RWPE1 (cell line): Measurements from ENCODE around the gene PRAMEF9.

ENCODE experiments used
- CTCF ChIA-PET: fragments of 350-600 bp; sonication (Branson Sonifier 250); formaldehyde crosslinking; extraction: SDS; loops from one replicate; lab custom pipeline; 2021; lab: Yijun Ruan, JAX
- POLR2A ChIA-PET: fragments of 400-600 bp; formaldehyde crosslinking; extraction: SDS; loops from one replicate; lab custom pipeline; 2020; ENCODE audit warnings: antibody characterized with exemption; ENCODE audit not compliant: low non-redundant PET; lab: Yijun Ruan, JAX
- DNase-seq: peaks from one replicate; pipeline ENCODE4 v3.0.0; 2012; ENCODE audit warnings: low spot score
- H3K27ac ChIP-seq: fragments of 450-650 bp; 2 replicates; pipeline ENCODE4 v1.5.1; 2017
- TF ChIP-seq, protein P1 (sequence below): fragments of 450-650 bp; conservative IDR thresholded peaks from 2 replicates; pipeline ENCODE4 v1.5.1; 2017; ENCODE audit warnings: low read depth, mild to moderate bottlenecking

The PRAMEF9 gene

DNA sequence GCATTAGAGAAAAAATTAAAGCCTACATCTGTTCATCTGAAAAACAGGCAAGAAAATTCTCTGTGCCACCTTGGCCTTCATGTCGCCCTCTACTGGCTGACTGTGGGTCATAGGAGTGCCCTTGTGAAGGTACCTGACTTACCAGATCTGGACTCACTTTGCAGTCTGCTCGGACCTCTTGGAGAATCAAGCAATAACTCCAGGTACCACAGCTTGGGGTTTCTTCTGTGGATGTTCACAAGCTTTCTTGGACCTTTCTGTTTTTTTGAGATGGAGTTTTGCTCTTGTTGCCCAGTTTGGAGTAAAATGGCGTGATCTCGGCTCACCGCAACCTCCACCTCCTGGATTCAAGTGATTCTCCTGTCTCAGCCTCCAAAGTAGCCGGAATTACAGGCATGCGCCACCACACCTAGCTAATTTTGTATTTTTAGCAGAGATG is 56.7 kb downstream of the PRAMEF9 start:
- POLR2A ChIA-PET = no interaction called here

More for the DNA sequence above, 56.7 kb downstream of the PRAMEF9 start:
- CTCF ChIA-PET = no interaction called here
- no peak for DNase-seq
- no peak overlapping the region for H3K27ac ChIP-seq
- TF ChIP-seq, protein P1, sequence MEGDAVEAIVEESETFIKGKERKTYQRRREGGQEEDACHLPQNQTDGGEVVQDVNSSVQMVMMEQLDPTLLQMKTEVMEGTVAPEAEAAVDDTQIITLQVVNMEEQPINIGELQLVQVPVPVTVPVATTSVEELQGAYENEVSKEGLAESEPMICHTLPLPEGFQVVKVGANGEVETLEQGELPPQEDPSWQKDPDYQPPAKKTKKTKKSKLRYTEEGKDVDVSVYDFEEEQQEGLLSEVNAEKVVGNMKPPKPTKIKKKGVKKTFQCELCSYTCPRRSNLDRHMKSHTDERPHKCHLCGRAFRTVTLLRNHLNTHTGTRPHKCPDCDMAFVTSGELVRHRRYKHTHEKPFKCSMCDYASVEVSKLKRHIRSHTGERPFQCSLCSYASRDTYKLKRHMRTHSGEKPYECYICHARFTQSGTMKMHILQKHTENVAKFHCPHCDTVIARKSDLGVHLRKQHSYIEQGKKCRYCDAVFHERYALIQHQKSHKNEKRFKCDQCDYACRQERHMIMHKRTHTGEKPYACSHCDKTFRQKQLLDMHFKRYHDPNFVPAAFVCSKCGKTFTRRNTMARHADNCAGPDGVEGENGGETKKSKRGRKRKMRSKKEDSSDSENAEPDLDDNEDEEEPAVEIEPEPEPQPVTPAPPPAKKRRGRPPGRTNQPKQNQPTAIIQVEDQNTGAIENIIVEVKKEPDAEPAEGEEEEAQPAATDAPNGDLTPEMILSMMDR = peak; percentile 20; the same call in 1 of the 2 replicates
